H1 (cell line): ENCODE results near the gene GPR101. TPM values are rescaled to one million over a fixed set of nuclear protein-coding genes. Genes with fewer than 3 reads are reported as not detected.

Experiments used
- PHF8 ChIP-seq: fragments of 200-600 bp; sonication (generic); conservative IDR thresholded peaks from 2 replicates; pipeline ENCODE4 v1.7.1; 2012; ENCODE audit warnings: low read depth, mild to moderate bottlenecking, inconsistent platforms, low read length, moderate library complexity
- SUZ12 ChIP-seq: fragments of 200-600 bp; sonication (generic); IDR thresholded peaks from 2 replicates; pipeline ENCODE4 v1.6.1; 2012; ENCODE audit warnings: mild to moderate bottlenecking, inconsistent platforms, low read length, moderate library complexity, mixed read lengths
- polyA plus RNA-seq, 7 experiments: library from polyadenylated mRNA; depleted of rRNA in 3 of 7; stranded (reverse) in 5 of 7; unstranded in 2 of 7; fragments of >200 nt in 5 of 7; fragments of 200-250 nt in 2 of 7; gene quantifications; 1 replicate in 5 of 7; 2 replicates in 1 of 7; 4 replicates in 1 of 7; pipeline versions ENCODE4 v1.2.1 to v1.2.3, GENCODE V29; 2011 to 2013; ENCODE audit warnings: missing spikeins in 2 of 7, mixed read lengths in 2 of 7
- total RNA-seq: library from RNA; stranded (reverse); fragmentation: NEBNext Ultra II Directional; extraction: Animal tissue kit (Norgen Biotek cat#: 25700); gene quantifications from 2 replicates; pipeline ENCODE4 v1.2.1, GENCODE V29; 2021

GPR101 gene
- total and polyA plus RNA-seq, 2 of the 8 experiments (the other 6 are each of a cell fraction or from before 2014, with no cell fraction given), result not detected

DNA sequence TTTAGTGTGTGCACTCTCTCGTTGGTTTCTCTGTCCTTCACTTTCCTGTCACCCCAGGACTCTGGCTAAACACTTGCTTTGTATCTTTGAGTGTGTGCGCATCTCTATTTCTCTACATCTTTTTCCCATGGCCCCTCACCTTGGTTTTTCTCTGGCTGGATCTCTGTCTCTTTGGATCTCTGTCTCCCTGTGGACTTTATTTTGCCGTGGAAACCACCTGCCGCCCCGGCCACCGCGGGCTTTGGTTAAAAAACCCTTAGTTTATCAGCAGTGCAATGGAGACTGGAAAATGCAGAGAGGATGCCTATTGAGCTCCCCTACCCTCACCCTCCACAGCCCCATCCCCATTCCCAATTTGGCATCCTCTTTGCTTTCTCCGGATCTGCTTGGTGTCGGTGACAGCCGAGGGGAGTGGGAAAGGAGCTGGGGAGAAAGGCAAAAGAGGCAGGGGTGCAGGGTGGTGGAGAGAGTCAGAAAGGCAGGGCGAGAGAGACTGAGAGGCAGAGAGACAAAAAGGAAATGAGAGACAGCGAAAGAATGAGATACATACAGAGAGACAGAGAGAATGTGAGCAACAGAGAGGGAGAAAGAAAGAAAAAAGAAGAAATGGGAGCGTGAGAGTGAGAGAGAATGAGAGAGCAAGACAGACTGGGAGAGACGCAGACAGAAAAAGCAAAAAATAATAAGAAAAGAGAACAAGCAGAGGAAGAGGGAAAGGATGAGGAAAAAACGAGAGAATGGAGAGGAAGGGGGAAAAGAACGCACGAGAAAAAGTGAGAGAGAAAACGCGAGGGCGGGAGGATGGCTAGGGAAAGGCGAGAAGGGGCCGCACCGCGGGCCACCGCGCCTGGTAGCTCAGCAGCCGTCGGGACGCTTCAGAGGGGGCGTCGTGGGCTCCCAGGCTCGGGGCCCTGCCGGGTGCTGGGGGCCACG is 688 bp downstream of the GPR101 start (continued):
- TF ChIP-seq PHF8, result no peak
- peak; percentile 67 for TF ChIP-seq SUZ12
- TF ChIP-seq, all 59 proteins: peak for 3
